H1 (cell line): ENCODE measurements around the gene OR13C5. TPM values are rescaled to one million over a fixed set of nuclear protein-coding genes. Genes with fewer than 3 reads are reported as not detected.

Experiments used
- CTCF ChIA-PET: fragments of 300-600 bp; sonication (Branson Sonifier 250); formaldehyde crosslinking; loops from one replicate; lab custom pipeline; 2021; ENCODE audit not compliant: partially characterized antibody; lab: Charles Lee
- POLR2A ChIA-PET: fragments of 300-600 bp; sonication (Branson Sonifier 250); formaldehyde crosslinking; loops from one replicate; lab custom pipeline; 2021; ENCODE audit warnings: inconsistent platforms; ENCODE audit not compliant: partially characterized antibody; lab: Charles Lee
- DNase-seq, 2 experiments: peaks; one replicate each; pipeline versions ENCODE4 v3.0.0 to v3.0.0-alpha.2; 2010 to 2022; ENCODE audit warnings: low spot score in 2 of 2, low read depth in 1 of 2, mixed read lengths in 1 of 2
- FAIRE-seq: peaks from 2 replicates; lab custom pipeline; 2011; peaks lifted over from hg19 to GRCh38; lab: Jason Lieb, UNC
- H2AFZ ChIP-seq: 2 replicates; pipeline ENCODE4 v1.8.1; 2012; ENCODE audit warnings: low read length, inconsistent platforms
- H2AK5ac ChIP-seq: 2 replicates; pipeline ENCODE4 v1.6.1; 2013; ENCODE audit warnings: low read depth, low read length
- H2BK120ac ChIP-seq: replicated peaks from 2 replicates; pipeline ENCODE3; 2013; ENCODE audit warnings: low read depth, low read length, inconsistent platforms
- H2BK12ac ChIP-seq: 2 replicates; pipeline ENCODE4 v1.6.1; 2013; ENCODE audit warnings: low read depth, low read length
- H2BK15ac ChIP-seq: 2 replicates; pipeline ENCODE4 v1.6.1; 2013; ENCODE audit warnings: low read length
- H2BK20ac ChIP-seq: 2 replicates; pipeline ENCODE4 v1.6.1; 2013; ENCODE audit warnings: low read length
- H2BK5ac ChIP-seq: 2 replicates; pipeline ENCODE4 v1.6.1; 2013; ENCODE audit warnings: low read depth, low read length
- H3K14ac ChIP-seq: 2 replicates; pipeline ENCODE4 v1.6.1; 2013; ENCODE audit warnings: inconsistent platforms; ENCODE audit not compliant: insufficient read length
- H3K18ac ChIP-seq: 2 replicates; pipeline ENCODE4 v1.6.1; 2013; ENCODE audit warnings: low read length; ENCODE audit errors: extremely low read depth
- H3K23ac ChIP-seq: 2 replicates; pipeline ENCODE4 v1.6.1; 2013; ENCODE audit warnings: inconsistent platforms; ENCODE audit not compliant: insufficient read length
- H3K23me2 ChIP-seq: 2 replicates; pipeline ENCODE4 v1.6.1; 2013; ENCODE audit warnings: low read depth, low read length
- H3K27ac ChIP-seq: 2 replicates; pipeline ENCODE4 v1.6.1; 2011; ENCODE audit warnings: low read depth, low read length, inconsistent platforms
- H3K27me3 ChIP-seq, 4 experiments: replicated peaks in 1 of 4; 1 replicate in 1 of 4; 2 replicates in 3 of 4; pipeline versions ENCODE4 v1.6.1 to v1.8.1; 2011 to 2013; ENCODE audit warnings: low read length in 3 of 4, mild to moderate bottlenecking in 3 of 4, inconsistent platforms in 2 of 4, mixed read lengths in 2 of 4, moderate library complexity in 1 of 4; ENCODE audit not compliant: control insufficient read depth in 3 of 4, insufficient read depth in 3 of 4; ENCODE audit errors: extremely low read depth in 1 of 4
- H3K36me3 ChIP-seq, 4 experiments: 2 replicates each; pipeline versions ENCODE4 v1.6.1 to v1.8.1; 2011 to 2013; ENCODE audit warnings: mild to moderate bottlenecking in 4 of 4, low read length in 3 of 4, moderate library complexity in 2 of 4, control low read depth in 1 of 4, inconsistent platforms in 1 of 4; ENCODE audit not compliant: insufficient read depth in 4 of 4, control insufficient read depth in 2 of 4
- H3K4ac ChIP-seq: replicated peaks from 2 replicates; pipeline ENCODE3; 2013; ENCODE audit warnings: low read length, low read depth, mixed read lengths, inconsistent platforms; ENCODE audit not compliant: insufficient read length
- H3K4me1 ChIP-seq, 4 experiments: replicated peaks in 1 of 4; 1 replicate in 1 of 4; 2 replicates in 3 of 4; pipeline versions ENCODE4 v1.6.1 to v1.8.1; 2011 to 2013; ENCODE audit warnings: low read length in 3 of 4, inconsistent platforms in 2 of 4, mixed read lengths in 1 of 4; ENCODE audit not compliant: insufficient read depth in 4 of 4, control insufficient read depth in 3 of 4
- H3K4me2 ChIP-seq, 2 experiments: 2 replicates each; pipeline versions ENCODE4 v1.6.1 to v1.8.1; 2011 to 2013; ENCODE audit warnings: low read depth in 2 of 2, low read length in 2 of 2, control low read depth in 1 of 2, inconsistent platforms in 1 of 2, mild to moderate bottlenecking in 1 of 2; ENCODE audit not compliant: insufficient read depth in 1 of 2
- H3K4me3 ChIP-seq, 4 experiments: fragments of 200-600, 300-600 bp in 1 of 4; sonication (generic), shearing (Covaris generic), sonication (Bioruptor Twin) in 1 of 4; 2 replicates each; pipeline versions ENCODE4 v1.5.1 to v1.8.1; 2011 to 2016; ENCODE audit warnings: low read length in 4 of 4, low read depth in 3 of 4, control low read depth in 2 of 4, inconsistent platforms in 2 of 4, mild to moderate bottlenecking in 2 of 4, mixed read lengths in 1 of 4, moderate library complexity in 1 of 4; ENCODE audit not compliant: insufficient read depth in 2 of 4; ENCODE audit errors: extremely low read depth in 1 of 4
- H3K56ac ChIP-seq: replicated peaks from 2 replicates; pipeline ENCODE3; 2013; ENCODE audit warnings: low read depth, mild to moderate bottlenecking, mixed read lengths, low read length, inconsistent platforms; ENCODE audit not compliant: insufficient read length
- H3K79me1 ChIP-seq: 2 replicates; pipeline ENCODE4 v1.6.1; 2013; ENCODE audit warnings: low read depth, low read length, control low read depth
- H3K79me2 ChIP-seq, 2 experiments: 2 replicates each; pipeline versions ENCODE4 v1.6.1 to v1.8.1; 2012 to 2013; ENCODE audit warnings: low read length in 2 of 2, mild to moderate bottlenecking in 2 of 2, inconsistent platforms in 1 of 2; ENCODE audit not compliant: insufficient read depth in 2 of 2, control insufficient read depth in 1 of 2
- H3K9ac ChIP-seq, 4 experiments: replicated peaks in 1 of 4; 1 replicate in 1 of 4; 2 replicates in 3 of 4; pipeline versions ENCODE4 v1.6.1 to v1.8.1; 2011 to 2013; ENCODE audit warnings: low read depth in 3 of 4, low read length in 3 of 4, control low read depth in 2 of 4, mild to moderate bottlenecking in 2 of 4, moderate library complexity in 2 of 4, inconsistent platforms in 1 of 4; ENCODE audit errors: extremely low read depth in 1 of 4
- H3K9me3 ChIP-seq, 2 experiments: 2 replicates each; pipeline versions ENCODE4 v1.6.1 to v1.8.1; 2012 to 2013; ENCODE audit warnings: mild to moderate bottlenecking in 2 of 2, moderate library complexity in 2 of 2, control low read depth in 1 of 2, inconsistent platforms in 1 of 2, low read depth in 1 of 2, low read length in 1 of 2, mixed read lengths in 1 of 2; ENCODE audit not compliant: insufficient read depth in 2 of 2
- H4K20me1 ChIP-seq, 2 experiments: replicated peaks in 1 of 2; 2 replicates each; pipeline versions ENCODE3 to v1.8.1; 2011 to 2013; ENCODE audit warnings: inconsistent platforms in 2 of 2, low read length in 2 of 2, mild to moderate bottlenecking in 1 of 2; ENCODE audit not compliant: insufficient read depth in 2 of 2, control insufficient read depth in 1 of 2
- H4K5ac ChIP-seq: 2 replicates; pipeline ENCODE4 v1.6.1; 2013; ENCODE audit warnings: low read length, low read depth, mixed read lengths, inconsistent platforms; ENCODE audit not compliant: insufficient read length
- H4K8ac ChIP-seq: 2 replicates; pipeline ENCODE4 v1.8.0; 2013; ENCODE audit warnings: mild to moderate bottlenecking, moderate library complexity, low read length, inconsistent platforms; ENCODE audit not compliant: insufficient read depth; ENCODE audit errors: extremely low read depth
- H4K91ac ChIP-seq: replicated peaks from 2 replicates; pipeline ENCODE3; 2013; ENCODE audit warnings: low read length, mixed read lengths, inconsistent platforms; ENCODE audit not compliant: insufficient read length
- ATF3 ChIP-seq: IDR thresholded peaks from 2 replicates; pipeline ENCODE4 v1.6.1; 2011; ENCODE audit warnings: low read depth, mild to moderate bottlenecking, low read length; ENCODE audit not compliant: insufficient read depth
- CBX5 ChIP-seq: fragments of 300-800, 300-1000 bp; sonication (generic); IDR thresholded peaks from 2 replicates; pipeline ENCODE4 v1.7.1; 2016; ENCODE audit warnings: antibody characterized with exemption, low read length, low read depth
- CEBPB ChIP-seq: IDR thresholded peaks from 2 replicates; pipeline ENCODE4 v1.6.1; 2012; ENCODE audit warnings: low read depth, low read length
- EZH2 ChIP-seq: fragments of 200-600 bp; sonication (generic); IDR thresholded peaks from 2 replicates; pipeline ENCODE4 v1.7.1; 2012; ENCODE audit warnings: low read depth, mild to moderate bottlenecking, moderate library complexity, low read length, inconsistent platforms; ENCODE audit not compliant: severe bottlenecking
- FOSL1 ChIP-seq: IDR thresholded peaks from 2 replicates; pipeline ENCODE4 v1.6.1; 2011; ENCODE audit warnings: mild to moderate bottlenecking, low read depth, low read length, moderate library complexity; ENCODE audit not compliant: insufficient read depth
- GTF2F1 ChIP-seq: IDR thresholded peaks from 2 replicates; pipeline ENCODE4 v1.6.1; 2012; ENCODE audit warnings: low read depth, low read length, improper control_type of control experiment, borderline replicate concordance
- JUN ChIP-seq: IDR thresholded peaks from 2 replicates; pipeline ENCODE4 v1.6.1; 2011; ENCODE audit warnings: low read depth, mild to moderate bottlenecking, improper control_type of control experiment, low read length
- NANOG ChIP-seq: IDR thresholded peaks from 2 replicates; pipeline ENCODE4 v1.6.1; 2011; ENCODE audit warnings: low read length, low read depth, mild to moderate bottlenecking, inconsistent platforms; ENCODE audit not compliant: insufficient read depth, poor library complexity, severe bottlenecking
- POLR2A ChIP-seq, 2 experiments: IDR thresholded peaks; 1 replicate in 1 of 2; 2 replicates in 1 of 2; pipeline ENCODE4 v1.6.1; 2011; ENCODE audit warnings: low read depth in 2 of 2, low read length in 2 of 2, mild to moderate bottlenecking in 2 of 2; ENCODE audit errors: control extremely low read depth in 1 of 2
- POLR2AphosphoS5 ChIP-seq: IDR thresholded peaks from 2 replicates; pipeline ENCODE4 v1.6.1; 2011; ENCODE audit warnings: low read depth, low read length
- RBBP5 ChIP-seq: IDR thresholded peaks from 2 replicates; pipeline ENCODE4 v1.7.1; 2012; ENCODE audit warnings: low read depth, mild to moderate bottlenecking, inconsistent platforms, low read length, moderate library complexity, borderline replicate concordance
- RXRA ChIP-seq: IDR thresholded peaks from 2 replicates; pipeline ENCODE4 v1.6.1; 2011; ENCODE audit warnings: low read depth, mild to moderate bottlenecking, low read length, moderate library complexity; ENCODE audit not compliant: insufficient read depth
- SAP30 ChIP-seq: fragments of 300-600 bp; sonication (generic); IDR thresholded peaks from 2 replicates; pipeline ENCODE4 v1.7.1; 2012; ENCODE audit warnings: low read length, moderate library complexity, mild to moderate bottlenecking, inconsistent platforms; ENCODE audit not compliant: insufficient read depth, insufficient replicate concordance
- SIX5 ChIP-seq: IDR thresholded peaks from 2 replicates; pipeline ENCODE4 v1.6.1; 2011; ENCODE audit warnings: mild to moderate bottlenecking, low read depth, low read length
- TAF1 ChIP-seq: IDR thresholded peaks from 2 replicates; pipeline ENCODE4 v1.6.1; 2011; ENCODE audit warnings: mild to moderate bottlenecking, low read depth, low read length
- WGBS, 2 experiments: shearing (Covaris generic) in 1 of 2; methylation state at CpG; one replicate each; pipeline versions ENCODE4 v1.1.6 to v1.1.7; 2013 to 2015; ENCODE audit warnings: low lambda C conversion rate in 2 of 2, mixed read lengths in 2 of 2, inconsistent platforms in 1 of 2, low coverage in 1 of 2, missing lambda C conversion rate in 1 of 2; ENCODE audit not compliant: insufficient replicate concordance in 2 of 2, insufficient coverage in 1 of 2, insufficient read length in 1 of 2; ENCODE audit errors: extremely low coverage in 1 of 2, missing lambda C conversion rate in 1 of 2; 5-methylcytosine and 5-hydroxymethylcytosine counted together
- polyA plus RNA-seq, 7 experiments: library from polyadenylated mRNA; depleted of rRNA in 3 of 7; stranded (reverse) in 5 of 7; unstranded in 2 of 7; fragments of >200 nt in 5 of 7; fragments of 200-250 nt in 2 of 7; gene quantifications; 1 replicate in 5 of 7; 2 replicates in 1 of 7; 4 replicates in 1 of 7; pipeline versions ENCODE4 v1.2.1 to v1.2.3, GENCODE V29; 2011 to 2013; ENCODE audit warnings: missing spikeins in 2 of 7, mixed read lengths in 2 of 7
- total RNA-seq: library from RNA; stranded (reverse); fragmentation: NEBNext Ultra II Directional; extraction: Animal tissue kit (Norgen Biotek cat#: 25700); gene quantifications from 2 replicates; pipeline ENCODE4 v1.2.1, GENCODE V29; 2021

The OR13C5 gene
- total and polyA plus RNA-seq, 2 of the 8 experiments (the other 6 are each of a cell fraction or from before 2014, with no cell fraction given) = not detected

DNA sequence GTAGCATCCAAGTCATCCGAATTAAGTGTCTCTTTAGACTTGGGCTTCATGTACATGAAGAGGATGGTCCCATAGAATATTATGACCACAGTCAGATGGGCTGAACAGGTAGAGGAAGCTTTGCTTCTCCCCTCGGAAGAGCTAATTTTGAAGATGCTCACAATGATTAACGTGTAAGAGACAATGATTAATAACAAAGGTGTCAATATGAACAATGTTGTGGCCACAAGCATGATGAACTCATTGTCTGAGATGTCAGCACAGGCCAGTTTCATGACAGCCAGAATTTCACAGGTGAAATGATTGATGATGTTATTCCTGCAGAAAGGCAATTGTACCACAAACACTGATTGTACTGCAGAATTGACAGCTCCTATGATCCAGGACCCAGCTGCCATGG is 5.6 kb upstream of the OR13C5 start:
- CTCF ChIA-PET = no interaction called here
- Histone ChIP-seq H3K4me2 (no peak overlapping the region), H3K4ac (no peak overlapping the region), H3K79me1 (no peaks in the 10 kb centered on the region), H3K27ac (no peak overlapping the region), H3K36me3 (no peaks in the 10 kb centered on the region), H3K4me1 (no peaks in the 10 kb centered on the region), H4K5ac (no peak overlapping the region), H2BK120ac (no peak overlapping the region), H3K56ac (no peak overlapping the region), H2AK5ac (no peak overlapping the region), H4K20me1 (no peaks in the 10 kb centered on the region), H4K91ac (no peak overlapping the region), H3K79me2 (no peaks in the 10 kb centered on the region), H3K18ac (no peak overlapping the region), H2AFZ (no peak overlapping the region), H2BK15ac (no peak overlapping the region), H2BK5ac (no peak overlapping the region), H3K9me3 (no peaks in the 10 kb centered on the region), H3K4me3 (no peak overlapping the region), H2BK12ac (no peak overlapping the region), H3K9ac (no peak overlapping the region), H3K23me2 (no peaks in the 10 kb centered on the region), H3K14ac (no peak overlapping the region), H4K8ac (no peak overlapping the region), H3K23ac (no peak overlapping the region), H3K27me3 (no peaks in the 10 kb centered on the region), H2BK20ac (no peak overlapping the region)
- DNase-seq (no peak), FAIRE-seq (no peak)
- POLR2A ChIA-PET = no interaction called here
- 77% methylated on average over 3 of the region's 3 CpGs; no CpG with 5 or more reads in 1 of the 2 experiments for WGBS, 2 experiments
- no peak for TF ChIP-seq JUN
- TF ChIP-seq RBBP5 = no peak
- TF ChIP-seq CEBPB = no peak
- TF ChIP-seq EZH2 = no peak
- TF ChIP-seq POLR2A (IDR thresholded peaks at IDR 0.05; ENCODE audit: control extremely low read depth in 1 of 2, low read depth in 2 of 2, low read length in 2 of 2) = no peak
- no peak for TF ChIP-seq TAF1
- TF ChIP-seq SAP30 = no peak
- no peak for TF ChIP-seq CBX5
- TF ChIP-seq FOSL1 = no peak
- TF ChIP-seq ATF3 = no peak
- TF ChIP-seq SIX5 = no peak
- TF ChIP-seq GTF2F1 = no peak
- no peak for TF ChIP-seq NANOG
- TF ChIP-seq POLR2AphosphoS5 = no peak
- no peak for TF ChIP-seq RXRA
